H9 (cell line): Measurements from ENCODE around the gene HLTF. TPM values are rescaled to one million over a fixed set of nuclear protein-coding genes. Genes with fewer than 3 reads are reported as not detected.

Source experiments
- DNase-seq: peaks from one replicate; pipeline ENCODE4 v3.0.0-alpha.2; 2017
- H2AFZ ChIP-seq: one replicate; pipeline ENCODE4 v1.6.1; 2013; ENCODE audit warnings: mild to moderate bottlenecking, low read length, control low read depth, moderate library complexity
- H2AK5ac ChIP-seq: 2 replicates; pipeline ENCODE4 v1.6.1; 2013; ENCODE audit warnings: low read length, control low read depth, mixed read lengths; ENCODE audit not compliant: insufficient read length
- H2BK120ac ChIP-seq: one replicate; pipeline ENCODE4 v1.6.1; 2013; ENCODE audit warnings: low read depth, mild to moderate bottlenecking, low read length, control low read depth, inconsistent platforms; ENCODE audit not compliant: poor library complexity, severe bottlenecking
- H2BK12ac ChIP-seq: 2 replicates; pipeline ENCODE4 v1.6.1; 2013; ENCODE audit warnings: low read length, control low read depth, mixed read lengths, low read depth; ENCODE audit not compliant: insufficient read length
- H2BK15ac ChIP-seq: 2 replicates; pipeline ENCODE4 v1.6.1; 2013; ENCODE audit warnings: low read depth, low read length, control low read depth
- H2BK20ac ChIP-seq: one replicate; pipeline ENCODE4 v1.6.1; 2013; ENCODE audit warnings: low read depth, mild to moderate bottlenecking, low read length, control low read depth, inconsistent platforms; ENCODE audit not compliant: poor library complexity, severe bottlenecking
- H2BK5ac ChIP-seq: 2 replicates; pipeline ENCODE4 v1.6.1; 2013; ENCODE audit warnings: low read length, control low read depth, mixed read lengths; ENCODE audit not compliant: insufficient read length
- H3K14ac ChIP-seq: 2 replicates; pipeline ENCODE4 v1.6.1; 2013; ENCODE audit warnings: low read length, control low read depth; ENCODE audit not compliant: insufficient read depth
- H3K18ac ChIP-seq: 2 replicates; pipeline ENCODE4 v1.6.1; 2013; ENCODE audit warnings: low read depth, mild to moderate bottlenecking, mixed read lengths, low read length, control low read depth; ENCODE audit not compliant: insufficient read length
- H3K23ac ChIP-seq: 2 replicates; pipeline ENCODE4 v1.6.1; 2013; ENCODE audit warnings: low read length, control low read depth, mixed read lengths, low read depth; ENCODE audit not compliant: insufficient read length
- H3K23me2 ChIP-seq: 2 replicates; pipeline ENCODE4 v1.6.1; 2013; ENCODE audit warnings: low read depth, mild to moderate bottlenecking, mixed read lengths, low read length, control low read depth; ENCODE audit not compliant: insufficient read length, poor library complexity, severe bottlenecking
- H3K27ac ChIP-seq: 2 replicates; pipeline ENCODE4 v1.5.1; 2013; ENCODE audit warnings: low read length, control low read depth, mixed read lengths, low read depth; ENCODE audit not compliant: insufficient read length
- H3K27me3 ChIP-seq: 2 replicates; pipeline ENCODE4 v1.6.1; 2013; ENCODE audit warnings: low read length, control low read depth, inconsistent platforms; ENCODE audit not compliant: insufficient read depth
- H3K4ac ChIP-seq: 2 replicates; pipeline ENCODE4 v1.6.1; 2013; ENCODE audit warnings: low read depth, mild to moderate bottlenecking, control low read depth, inconsistent platforms, low read length, moderate library complexity
- H3K4me1 ChIP-seq: 2 replicates; pipeline ENCODE4 v1.6.1; 2013; ENCODE audit warnings: low read length, control low read depth, inconsistent platforms; ENCODE audit not compliant: insufficient read depth
- H3K4me2 ChIP-seq: 2 replicates; pipeline ENCODE4 v1.6.1; 2013; ENCODE audit warnings: low read length, control low read depth, mixed read lengths; ENCODE audit not compliant: insufficient read length, insufficient read depth
- H3K56ac ChIP-seq: 2 replicates; pipeline ENCODE4 v1.6.1; 2013; ENCODE audit warnings: low read depth, mild to moderate bottlenecking, mixed read lengths, low read length, control low read depth; ENCODE audit not compliant: insufficient read length
- H3K79me1 ChIP-seq: 2 replicates; pipeline ENCODE4 v1.6.1; 2013; ENCODE audit warnings: low read depth, mild to moderate bottlenecking, moderate library complexity, low read length, control low read depth, inconsistent platforms; ENCODE audit not compliant: insufficient read depth, poor library complexity, severe bottlenecking
- H3K79me2 ChIP-seq: 2 replicates; pipeline ENCODE4 v1.6.1; 2013; ENCODE audit warnings: low read length, control low read depth, inconsistent platforms; ENCODE audit not compliant: insufficient read depth
- H3K9ac ChIP-seq: 2 replicates; pipeline ENCODE4 v1.6.1; 2013; ENCODE audit warnings: low read length, control low read depth, mixed read lengths; ENCODE audit not compliant: insufficient read length; ENCODE audit errors: extremely low read depth
- H3K9me3 ChIP-seq: one replicate; pipeline ENCODE4 v1.6.1; 2013; ENCODE audit warnings: low read depth, low read length, inconsistent platforms; ENCODE audit not compliant: control insufficient read depth
- H3T11ph ChIP-seq: one replicate; pipeline ENCODE4 v1.6.1; 2013; ENCODE audit warnings: mild to moderate bottlenecking, low read length, control low read depth, inconsistent platforms
- H4K20me1 ChIP-seq: one replicate; pipeline ENCODE4 v1.6.1; 2013; ENCODE audit not compliant: control insufficient read depth, insufficient read length, insufficient read depth
- H4K5ac ChIP-seq: 2 replicates; pipeline ENCODE4 v1.6.1; 2013; ENCODE audit warnings: low read depth, mild to moderate bottlenecking, mixed read lengths, low read length, control low read depth; ENCODE audit not compliant: insufficient read length
- H4K8ac ChIP-seq: replicated peaks from 2 replicates; pipeline ENCODE4 v1.6.1; 2013; ENCODE audit warnings: low read length, control low read depth, mixed read lengths, low read depth; ENCODE audit not compliant: insufficient read length
- H4K91ac ChIP-seq: 2 replicates; pipeline ENCODE4 v1.6.1; 2013; ENCODE audit warnings: low read depth, mild to moderate bottlenecking, moderate library complexity, mixed read lengths, low read length, control low read depth; ENCODE audit not compliant: insufficient read length
- H3K27ac Mint-ChIP-seq, 3 experiments: 2 replicates in 2 of 3; 3 replicates in 1 of 3; pipeline ENCODE4 v1.8.0; 2020 to 2021; ENCODE audit warnings: mixed read lengths in 3 of 3, mild to moderate bottlenecking in 1 of 3, moderate library complexity in 1 of 3
- H3K27me3 Mint-ChIP-seq: 2 replicates; pipeline ENCODE4 v1.8.0; 2021; ENCODE audit warnings: low read depth, mild to moderate bottlenecking, moderate library complexity, mixed read lengths
- H3K36me3 Mint-ChIP-seq, 3 experiments: 2 replicates in 2 of 3; 3 replicates in 1 of 3; pipeline ENCODE4 v1.8.0; 2020 to 2021; ENCODE audit warnings: low read depth in 3 of 3, mixed read lengths in 3 of 3; ENCODE audit not compliant: insufficient read depth in 1 of 3
- H3K4me1 Mint-ChIP-seq, 2 experiments: 2 replicates each; pipeline ENCODE4 v1.8.0; 2020; ENCODE audit warnings: mixed read lengths in 2 of 2
- H3K4me3 Mint-ChIP-seq, 2 experiments: 2 replicates in 1 of 2; 3 replicates in 1 of 2; pipeline ENCODE4 v1.8.0; 2020 to 2021; ENCODE audit warnings: mild to moderate bottlenecking in 2 of 2, mixed read lengths in 2 of 2, moderate library complexity in 1 of 2
- H3K9me3 Mint-ChIP-seq, 2 experiments: 2 replicates in 1 of 2; 3 replicates in 1 of 2; pipeline ENCODE4 v1.8.0; 2020; ENCODE audit warnings: mild to moderate bottlenecking in 2 of 2, mixed read lengths in 2 of 2, moderate library complexity in 1 of 2
- whole genome bisulfite sequencing: extraction: QIAGEN DNeasy Blood & Tissue Kit; methylation state at CpG from one replicate; pipeline ENCODE4 v1.1.7; 2013; ENCODE audit warnings: missing lambda C conversion rate, low lambda C conversion rate, mixed read lengths; ENCODE audit not compliant: insufficient read length; ENCODE audit errors: extremely low coverage; 5-methylcytosine and 5-hydroxymethylcytosine counted together
- total RNA-seq: library from RNA; stranded (reverse); gene quantifications from 2 replicates; pipeline ENCODE4 v1.2.1, GENCODE V29; 2021
- TF ChIP-seq, protein P1 (sequence below): fragments of 200-600 bp; sonication (generic); conservative IDR thresholded peaks from 3 replicates; pipeline ENCODE4 v1.8.0; 2021; ENCODE audit warnings: antibody characterized with exemption, mild to moderate bottlenecking

The HLTF gene
- total RNA-seq, 1 experiment from 2014 or later: 41.5 TPM

DNA sequence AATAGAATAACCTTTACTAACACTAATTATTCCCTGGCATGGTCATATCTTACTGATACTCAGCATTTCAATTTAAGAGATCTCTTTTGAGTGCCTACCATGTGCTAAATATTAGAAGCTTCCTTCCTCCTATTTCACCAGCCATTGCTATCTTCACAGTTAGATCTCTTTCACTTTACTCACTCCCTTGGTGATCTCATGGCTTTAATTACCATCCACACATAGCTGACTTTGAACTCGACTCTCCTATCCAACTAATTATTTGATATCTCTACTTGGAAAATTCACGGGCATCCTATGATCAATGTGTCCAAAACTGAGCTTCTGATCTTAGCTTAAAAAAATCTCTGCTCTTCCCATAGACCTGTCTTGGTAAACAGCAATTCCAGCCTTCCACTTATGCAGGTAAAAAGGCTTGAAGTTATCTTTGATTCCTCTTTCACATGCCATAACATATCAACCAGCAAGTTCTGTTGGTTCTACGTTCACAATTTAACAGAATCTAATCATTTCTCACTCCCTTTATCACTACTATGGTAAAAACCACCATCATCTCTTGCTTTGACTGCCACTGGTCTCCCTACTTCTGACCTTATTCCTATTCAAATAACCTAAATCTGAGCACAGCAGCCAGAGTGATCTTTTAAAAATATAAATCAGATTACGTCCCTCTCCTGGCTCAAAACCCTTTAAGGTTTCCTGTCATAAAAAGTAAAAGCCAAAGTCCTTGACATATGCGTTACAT is 41.8 kb downstream of the HLTF start:
- Histone ChIP-seq H2BK5ac (no peak overlapping the region), H4K91ac (no peak overlapping the region), H3K23me2 (no peaks in the 10 kb centered on the region), H3K27ac (no peak overlapping the region), H3K79me1 (no peaks in the 10 kb centered on the region), H4K8ac (no peak overlapping the region), H2BK120ac (no peak overlapping the region), H2AFZ (no peak overlapping the region), H3K23ac (no peak overlapping the region), H2BK12ac (no peak overlapping the region), H3K9ac (no peak overlapping the region), H3K18ac (no peak overlapping the region), H2AK5ac (no peak overlapping the region), H3K9me3 (no peaks in the 10 kb centered on the region), H3T11ph (no peak overlapping the region), H4K20me1 (no peaks in the 10 kb centered on the region), H3K14ac (no peak overlapping the region), H3K4ac (no peak overlapping the region), H2BK20ac (no peak overlapping the region), H3K4me1 (no peaks in the 10 kb centered on the region), H3K4me2 (no peak overlapping the region), H3K27me3 (no peaks in the 10 kb centered on the region), H3K79me2 (no peaks in the 10 kb centered on the region), H3K56ac (no peak overlapping the region), H4K5ac (no peak overlapping the region), H2BK15ac (no peak overlapping the region)
- no peak for DNase-seq
- H3K4me1 Mint-ChIP-seq: no peaks in the 10 kb centered on the region
- H3K27ac Mint-ChIP-seq: no peak overlapping the region
- no peaks in the 10 kb centered on the region for H3K9me3 Mint-ChIP-seq
- no CpG with 5 or more reads among the region's 5 CpGs for WGBS
- TF ChIP-seq, protein P1, sequence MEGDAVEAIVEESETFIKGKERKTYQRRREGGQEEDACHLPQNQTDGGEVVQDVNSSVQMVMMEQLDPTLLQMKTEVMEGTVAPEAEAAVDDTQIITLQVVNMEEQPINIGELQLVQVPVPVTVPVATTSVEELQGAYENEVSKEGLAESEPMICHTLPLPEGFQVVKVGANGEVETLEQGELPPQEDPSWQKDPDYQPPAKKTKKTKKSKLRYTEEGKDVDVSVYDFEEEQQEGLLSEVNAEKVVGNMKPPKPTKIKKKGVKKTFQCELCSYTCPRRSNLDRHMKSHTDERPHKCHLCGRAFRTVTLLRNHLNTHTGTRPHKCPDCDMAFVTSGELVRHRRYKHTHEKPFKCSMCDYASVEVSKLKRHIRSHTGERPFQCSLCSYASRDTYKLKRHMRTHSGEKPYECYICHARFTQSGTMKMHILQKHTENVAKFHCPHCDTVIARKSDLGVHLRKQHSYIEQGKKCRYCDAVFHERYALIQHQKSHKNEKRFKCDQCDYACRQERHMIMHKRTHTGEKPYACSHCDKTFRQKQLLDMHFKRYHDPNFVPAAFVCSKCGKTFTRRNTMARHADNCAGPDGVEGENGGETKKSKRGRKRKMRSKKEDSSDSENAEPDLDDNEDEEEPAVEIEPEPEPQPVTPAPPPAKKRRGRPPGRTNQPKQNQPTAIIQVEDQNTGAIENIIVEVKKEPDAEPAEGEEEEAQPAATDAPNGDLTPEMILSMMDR: no peak
- no peak overlapping the region for H3K4me3 Mint-ChIP-seq
- H3K27me3 Mint-ChIP-seq: no peaks in the 10 kb centered on the region
- peaks cover 15 to 57% (median 29%) of the 10 kb centered on the region in 3 experiments; a peak in 6 of 7 replicates for H3K36me3 Mint-ChIP-seq
